ACC112 (cell line): ENCODE data around the gene GCNT2.
"Not testable (repeated sequence)": the region's sequence is repeated elsewhere in the genome, so short reads cannot be mapped to it uniquely, and the experiment has no call there.

ENCODE experiments used
- H2AFZ ChIP-seq: fragments of 200-600 bp; sonication (generic); one replicate; pipeline ENCODE4 v1.6.0; 2017; ENCODE audit warnings: antibody characterized with exemption, low read length; ENCODE audit not compliant: unreplicated experiment
- H3K27ac ChIP-seq: fragments of 200-600 bp; sonication (generic); 2 replicates; pipeline ENCODE4 v1.5.1; 2014; ENCODE audit warnings: low read depth, mild to moderate bottlenecking, antibody characterized with exemption, low read length, moderate library complexity
- H3K27me3 ChIP-seq: fragments of 200-600 bp; sonication (generic); 2 replicates; pipeline ENCODE4 v1.6.1; 2014; ENCODE audit warnings: mild to moderate bottlenecking, antibody characterized with exemption, low read length, moderate library complexity, mixed read lengths; ENCODE audit not compliant: insufficient read depth
- H3K36me3 ChIP-seq: fragments of 200-600 bp; sonication (generic); 2 replicates; pipeline ENCODE4 v1.6.1; 2016; ENCODE audit warnings: mild to moderate bottlenecking, antibody characterized with exemption, low read length, moderate library complexity, mixed read lengths; ENCODE audit not compliant: insufficient read depth
- H3K4me1 ChIP-seq: fragments of 200-600 bp; sonication (generic); one replicate; pipeline ENCODE4 v1.6.1; 2016; ENCODE audit warnings: low read length, mixed read lengths; ENCODE audit not compliant: insufficient read depth, unreplicated experiment, control insufficient read depth
- H3K4me3 ChIP-seq: fragments of 200-600 bp; sonication (generic); 2 replicates; pipeline ENCODE4 v1.5.1; 2014; ENCODE audit warnings: mild to moderate bottlenecking, low read depth, low read length
- H3K79me2 ChIP-seq: fragments of 200-600 bp; sonication (generic); one replicate; pipeline ENCODE4 v1.6.0; 2016; ENCODE audit warnings: low read length; ENCODE audit not compliant: control insufficient read depth, unreplicated experiment, insufficient read depth

The GCNT2 gene

DNA sequence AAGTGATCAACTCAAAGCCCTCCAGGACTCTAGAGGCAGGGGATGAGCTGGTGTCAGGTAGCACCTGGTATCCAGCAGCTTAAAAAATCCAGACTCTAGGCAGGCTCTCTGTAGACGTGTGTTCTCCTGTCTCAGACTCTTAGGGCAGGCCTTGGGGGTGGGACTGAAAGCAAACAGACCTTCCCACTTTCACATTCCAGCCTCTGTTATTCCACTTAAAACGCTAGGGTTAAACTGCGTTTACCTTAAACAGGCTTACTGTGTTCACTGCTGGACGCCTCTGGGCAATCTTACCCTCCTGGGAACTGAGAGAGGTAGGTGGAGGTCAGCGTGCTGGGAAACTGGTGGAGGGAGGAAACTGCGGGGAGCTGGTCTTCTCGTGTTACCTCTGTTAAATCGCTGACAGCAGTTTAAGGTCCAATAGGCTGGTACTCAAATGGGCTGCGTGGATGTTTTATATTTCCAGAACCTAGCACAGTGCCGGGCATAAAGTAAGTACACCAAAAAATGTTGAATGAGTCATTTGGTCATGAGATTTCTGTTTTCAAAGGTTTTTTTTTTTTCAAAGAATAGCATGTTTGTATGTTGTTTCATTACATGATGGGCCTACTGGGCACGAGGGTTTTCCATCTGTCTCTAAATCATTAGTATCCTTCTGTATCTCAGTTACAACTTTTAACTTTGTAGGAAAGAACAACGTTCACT is at the start of gene GCNT2:
TSS of gene GCNT2 (plus strand) at position 248 of the 705 bp plus-strand sequence. CDS start 7,561 bp downstream, outside the sequence.
- H3K27ac ChIP-seq, result peak within 1 kb of the TSS; percentile 51
- H2AFZ ChIP-seq, result peak within 1 kb of the TSS; percentile 74
- peak within 1 kb of the TSS; percentile 61 for H3K4me3 ChIP-seq

DNA sequence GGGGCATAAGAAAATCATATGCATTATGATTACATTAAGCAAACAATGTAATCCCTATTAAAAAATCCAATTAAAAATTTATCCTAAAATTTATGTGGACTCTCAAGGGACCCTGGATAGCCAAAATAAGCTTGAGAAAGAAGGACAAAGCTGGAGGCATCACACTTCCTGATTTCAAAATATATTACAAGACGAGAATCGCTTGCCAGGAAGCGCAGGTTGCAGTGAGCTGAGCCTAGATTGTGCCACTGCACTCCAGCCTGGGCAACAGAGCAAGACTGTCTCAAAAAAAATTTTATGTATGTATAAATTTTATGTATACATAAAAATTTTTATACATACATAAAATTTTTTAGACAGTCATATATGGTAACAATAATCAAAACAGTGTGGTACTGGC is 48.5 kb upstream of the GCNT2 start:
- no peak overlapping the region for H3K4me3 ChIP-seq

More for the DNA sequence above, at the start of gene GCNT2:
- peaks cover 19% of the 10 kb centered on the region for H3K4me1 ChIP-seq
- H3K36me3 ChIP-seq, result no peaks in the 10 kb centered on the region
- no peaks in the 10 kb centered on the region for H3K79me2 ChIP-seq
- H3K27me3 ChIP-seq, result no peaks in the 10 kb centered on the region

GRCh38 chr6:10478187-10479040 is 42.7 kb upstream of the GCNT2 start:
- Histone ChIP-seq H3K4me3 (no peak overlapping the region), H3K79me2 (no peaks in the 10 kb centered on the region), H3K27me3 (peaks cover 25% of the 10 kb centered on the region), H2AFZ (no peak overlapping the region), H3K4me1 (peaks cover 5% of the 10 kb centered on the region), H3K27ac (no peak overlapping the region), H3K36me3 (no peaks in the 10 kb centered on the region)

More for the DNA sequence above, 48.5 kb upstream of the GCNT2 start:
- no peak overlapping the region for H3K27ac ChIP-seq
- no peaks in the 10 kb centered on the region for H3K79me2 ChIP-seq
- H3K36me3 ChIP-seq, result no peaks in the 10 kb centered on the region
- no peaks in the 10 kb centered on the region for H3K4me1 ChIP-seq
- peaks cover 51% of the 10 kb centered on the region for H3K27me3 ChIP-seq
- H2AFZ ChIP-seq, result no peak overlapping the region

DNA sequence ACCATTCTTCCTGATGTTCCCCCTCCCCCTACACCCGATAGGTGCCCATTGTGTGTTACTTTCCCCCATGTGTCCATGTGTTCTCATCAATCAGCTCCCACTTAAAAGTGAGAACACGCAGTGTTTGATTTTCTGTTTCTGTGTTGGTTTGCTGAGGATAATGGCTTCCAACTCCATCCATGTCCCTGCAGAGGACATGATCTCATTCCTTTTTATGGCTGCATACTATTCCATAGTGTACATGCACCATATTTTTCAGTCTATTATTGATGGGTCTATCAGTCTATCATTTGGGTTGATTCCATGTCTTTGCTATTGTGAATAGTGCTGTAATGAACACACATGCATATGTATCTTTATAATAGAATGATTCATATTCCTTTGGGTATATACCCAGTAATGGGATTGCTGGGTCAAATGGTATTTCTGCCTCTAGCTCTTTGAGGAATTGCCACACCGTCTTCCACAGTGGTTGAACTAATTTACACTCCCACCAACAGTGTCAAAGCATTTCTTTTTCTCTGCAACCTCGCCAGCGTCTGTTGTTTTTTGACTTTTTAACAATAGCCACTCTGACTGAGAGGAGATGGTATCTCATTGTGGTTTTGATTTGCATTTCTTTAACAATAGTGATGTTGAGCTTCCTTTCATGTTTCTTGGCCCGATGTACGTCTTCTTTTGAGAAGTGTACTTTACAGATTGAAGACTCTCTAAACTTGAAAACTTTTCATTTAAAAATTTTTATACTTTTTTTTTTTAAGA is 41.0 kb upstream of the GCNT2 start:
- Histone ChIP-seq H2AFZ (no peak overlapping the region), H3K79me2 (no peaks in the 10 kb centered on the region), H3K27ac (no peak overlapping the region), H3K36me3 (no peaks in the 10 kb centered on the region), H3K27me3 (peaks cover 19% of the 10 kb centered on the region), H3K4me3 (no peak overlapping the region), H3K4me1 (peaks cover 5% of the 10 kb centered on the region)

GRCh38 chr6:10481101-10481500 is 40.0 kb upstream of the GCNT2 start:
- Histone ChIP-seq H3K4me3 (no peak overlapping the region), H2AFZ (no peak overlapping the region), H3K36me3 (no peaks in the 10 kb centered on the region), H3K4me1 (peaks cover 5% of the 10 kb centered on the region), H3K79me2 (no peaks in the 10 kb centered on the region), H3K27ac (no peak overlapping the region), H3K27me3 (peaks cover 11% of the 10 kb centered on the region)

DNA sequence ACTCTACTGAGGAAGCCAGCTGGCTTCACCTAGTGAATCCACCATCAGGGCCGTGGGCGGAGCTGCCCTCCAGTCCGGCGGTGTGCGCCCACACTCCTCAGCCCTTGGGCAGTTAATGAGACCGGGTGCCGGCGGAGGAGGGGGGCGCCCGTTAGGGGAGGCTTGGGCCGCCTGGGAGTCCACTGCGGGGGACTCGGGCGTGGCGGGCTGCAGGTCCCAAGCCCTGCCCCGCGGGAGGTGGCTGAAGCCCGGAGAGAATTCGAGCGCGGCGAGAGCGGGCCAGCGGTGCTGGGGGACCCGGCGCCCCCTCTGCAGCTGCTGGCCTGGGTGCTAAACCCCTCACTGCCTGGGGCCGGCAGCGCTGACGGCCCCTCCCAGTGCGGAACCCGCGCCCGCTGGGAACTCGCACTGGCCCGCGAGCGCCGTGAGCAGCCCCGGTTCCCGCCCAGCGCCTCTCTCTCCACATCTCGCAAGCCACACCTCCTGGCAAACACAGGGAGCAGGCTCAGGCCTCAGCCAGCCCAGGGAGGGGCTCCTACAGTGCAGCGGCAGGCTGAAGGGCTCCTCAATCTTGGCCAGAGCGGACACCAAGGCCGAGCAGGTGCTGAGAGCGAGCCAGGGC is 38.4 kb upstream of the GCNT2 start:
- no peak overlapping the region for H2AFZ ChIP-seq
- no peaks in the 10 kb centered on the region for H3K79me2 ChIP-seq
- no peaks in the 10 kb centered on the region for H3K36me3 ChIP-seq
- H3K27me3 ChIP-seq, result no peaks in the 10 kb centered on the region
- no peak overlapping the region for H3K4me3 ChIP-seq
- no peak overlapping the region for H3K27ac ChIP-seq
- H3K4me1 ChIP-seq, result peaks cover 5% of the 10 kb centered on the region

GRCh38 chr6:10484912-10485311 is 36.2 kb upstream of the GCNT2 start:
- Histone ChIP-seq H3K79me2 (no peaks in the 10 kb centered on the region), H3K36me3 (no peaks in the 10 kb centered on the region)

DNA sequence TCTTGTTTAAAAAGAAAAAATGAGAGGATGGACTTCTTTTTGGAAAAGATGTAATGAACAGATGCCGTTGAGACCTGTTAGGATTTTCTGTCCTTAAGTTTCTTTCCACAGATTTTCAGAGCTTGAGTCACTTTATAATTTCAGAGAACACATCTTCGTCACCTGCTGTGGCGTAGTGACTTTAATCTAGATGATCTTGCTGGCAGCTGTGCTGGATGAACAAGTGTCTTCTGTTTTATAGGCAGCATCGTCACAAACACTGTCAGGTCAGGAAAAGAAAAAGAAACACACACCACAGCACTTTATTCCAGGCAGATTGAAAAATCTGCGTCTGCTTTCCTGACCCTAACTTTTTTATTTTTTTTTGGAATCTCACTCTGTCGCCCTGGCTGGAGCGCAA is 35.7 kb upstream of the GCNT2 start:
- Histone ChIP-seq H3K27ac (no peak overlapping the region), H3K79me2 (no peaks in the 10 kb centered on the region), H3K27me3 (0 out of 2 replicates have a peak, but pooled peaks cover 5% of the 10 kb centered on the region), H3K4me1 (peaks cover 5% of the 10 kb centered on the region), H2AFZ (no peak overlapping the region), H3K4me3 (no peak overlapping the region), H3K36me3 (no peaks in the 10 kb centered on the region)

More at GRCh38 chr6:10484912-10485311, 36.2 kb upstream of the GCNT2 start:
- Histone ChIP-seq H3K27me3 (0 out of 2 replicates have a peak, but pooled peaks cover 5% of the 10 kb centered on the region), H2AFZ (no peak overlapping the region), H3K4me1 (peaks cover 5% of the 10 kb centered on the region), H3K4me3 (no peak overlapping the region), H3K27ac (no peak overlapping the region)

GRCh38 chr6:10486215-10486614 is 34.9 kb upstream of the GCNT2 start:
- Histone ChIP-seq H3K36me3 (no peaks in the 10 kb centered on the region), H2AFZ (no peak overlapping the region), H3K27me3 (0 out of 2 replicates have a peak, but pooled peaks cover 5% of the 10 kb centered on the region), H3K79me2 (no peaks in the 10 kb centered on the region), H3K4me1 (peaks cover 2% of the 10 kb centered on the region), H3K27ac (no peak overlapping the region), H3K4me3 (no peak overlapping the region)

- not testable (repeated sequence) for H3K79me2 ChIP-seq, H3K36me3 ChIP-seq, H3K27ac ChIP-seq, H3K4me3 ChIP-seq, H2AFZ ChIP-seq, H3K27me3 ChIP-seq, H3K4me1 ChIP-seq
Measured at GRCh38 chr6:10486944-10487588, 34.1 kb upstream of the GCNT2 start.
